HG02840 (cell line): ENCODE results near the gene GPC1.

Source experiments
- ATAC-seq: cut with Tn5 transposase; IDR thresholded peaks from one replicate; pipeline ENCODE4 v1.9.1; 2021; ENCODE audit warnings: mild to moderate bottlenecking, moderate library complexity, moderate number of reproducible peaks; ENCODE audit not compliant: unreplicated experiment, low FRiP score

Gene GPC1

DNA sequence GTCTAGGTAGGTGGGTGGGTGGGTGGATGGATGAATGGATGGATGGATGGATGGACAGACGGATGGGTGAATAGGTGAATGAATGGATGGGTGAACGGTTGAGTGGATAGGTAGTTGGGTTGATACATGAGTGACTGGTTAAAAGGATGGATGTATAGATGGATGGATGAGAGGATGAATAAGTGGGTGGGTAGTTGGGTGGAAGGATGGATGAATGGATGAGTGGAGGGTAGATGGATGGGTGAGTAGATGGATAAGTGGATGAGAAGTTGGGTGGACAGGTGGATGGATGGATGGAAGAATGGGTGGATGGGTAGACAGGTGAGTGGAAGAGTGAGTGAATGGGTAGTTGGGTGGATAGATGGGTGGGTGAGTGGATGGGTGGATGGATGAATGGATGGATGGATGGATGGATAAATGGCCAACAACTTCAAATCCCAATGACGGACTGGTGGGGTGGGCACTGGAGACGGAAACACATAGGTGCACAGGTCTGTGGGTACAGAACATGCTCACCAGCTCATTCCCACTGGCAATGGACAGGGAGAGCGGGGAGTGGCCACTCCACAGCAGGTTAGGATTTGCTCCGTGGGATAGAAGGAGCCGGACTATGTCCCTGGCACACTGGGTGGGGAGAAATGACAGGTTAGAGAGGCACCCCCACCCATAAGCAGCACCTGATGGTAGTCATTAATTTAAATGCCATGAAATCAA, 73.5 kb downstream of the GPC1 start:
- no peak for ATAC-seq

GRCh38 chr2:240509667-240510512, 74.4 kb downstream of the GPC1 start:
- ATAC-seq, result no peak

DNA sequence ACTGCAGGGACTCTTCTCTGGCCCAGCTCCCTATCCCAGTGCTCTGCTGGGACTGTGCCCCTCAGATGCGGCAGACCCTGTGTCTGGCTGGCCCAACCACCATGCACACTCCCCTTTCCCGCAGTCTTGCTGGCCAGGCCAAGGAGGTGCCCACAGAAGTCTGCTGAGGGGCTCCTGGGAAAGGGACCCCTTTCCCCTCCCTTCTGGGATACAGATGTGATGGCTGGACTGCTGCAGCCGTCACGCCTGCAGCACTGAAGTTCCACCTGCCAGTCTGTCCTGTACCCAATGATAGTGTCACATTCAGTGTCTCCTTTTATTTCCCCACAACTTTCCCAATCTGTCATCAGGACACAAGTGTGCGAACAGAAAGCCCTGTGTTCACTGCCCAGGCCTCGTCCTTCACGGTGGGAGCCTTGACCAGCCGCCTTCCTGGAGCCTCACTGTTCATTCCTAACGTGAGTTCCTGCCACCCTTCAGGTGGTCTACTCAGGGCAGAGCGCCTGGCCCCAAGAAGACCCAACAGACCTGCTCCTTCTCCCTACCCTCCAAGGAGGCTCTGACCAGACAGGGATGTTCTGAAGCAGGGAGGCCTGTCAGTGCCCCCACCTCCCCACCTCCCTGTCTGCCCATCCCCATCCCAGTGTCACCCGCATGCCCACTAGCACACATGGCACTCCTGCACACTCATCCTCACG, 75.2 kb downstream of the GPC1 start:
- ATAC-seq, result no peak

DNA sequence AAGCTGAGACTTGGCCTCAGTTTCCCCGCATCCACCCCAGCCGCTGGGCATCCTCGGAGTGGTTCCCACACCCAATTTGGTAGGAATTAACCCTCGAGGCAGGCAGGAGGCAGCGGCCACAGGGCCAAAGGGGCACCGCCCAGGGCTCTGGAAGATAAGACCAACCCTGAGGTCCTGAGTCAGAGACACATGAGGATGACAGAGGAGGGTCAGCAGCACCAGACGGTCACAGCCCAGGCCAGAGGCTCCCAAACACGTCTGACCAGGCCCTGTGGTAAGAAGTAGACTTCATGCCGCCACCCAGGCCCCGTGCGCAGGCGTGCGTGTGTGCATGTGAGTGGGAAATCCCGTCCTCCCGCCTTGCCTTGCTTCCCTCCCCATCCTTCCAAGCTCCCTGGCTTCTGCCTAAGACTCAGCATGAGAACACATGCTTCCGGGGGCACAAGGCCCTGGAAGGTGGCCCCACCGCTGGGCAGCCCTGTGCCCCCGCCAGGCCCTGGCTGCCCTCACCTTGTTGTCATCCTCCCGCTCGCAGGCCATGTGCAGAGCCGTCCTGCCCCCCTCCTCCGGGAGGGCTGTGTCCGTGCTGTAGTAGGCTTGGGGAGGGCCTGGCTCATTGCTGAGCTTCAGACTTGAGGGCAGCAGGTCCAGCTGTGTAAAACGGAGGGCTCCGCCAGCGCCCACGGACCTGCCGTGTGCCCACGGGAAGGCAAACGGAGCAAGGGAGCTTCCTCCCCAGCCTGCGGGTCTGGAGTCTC, 76.1 kb downstream of the GPC1 start:
- no peak for ATAC-seq

DNA sequence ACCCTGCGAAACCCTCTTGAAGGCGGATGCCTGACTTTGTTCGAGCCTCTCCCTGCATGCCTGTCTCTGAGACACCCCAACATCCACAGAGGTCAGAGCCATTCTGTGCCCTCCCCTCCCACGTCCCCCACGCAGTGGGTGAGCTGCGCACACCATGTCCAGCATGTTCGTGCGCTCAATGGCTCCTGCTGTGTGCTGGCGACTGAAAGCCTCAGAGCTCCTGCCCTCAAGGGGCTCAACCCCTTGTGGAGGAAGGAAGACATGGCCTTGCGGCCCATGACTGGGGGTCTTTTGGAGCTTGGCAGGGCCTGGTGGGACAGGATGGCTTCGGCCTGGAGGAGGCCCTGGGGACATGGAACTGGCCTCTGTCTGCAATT, 76.6 kb downstream of the GPC1 start:
- ATAC-seq, result no peak

- ATAC-seq, result no peak
These were observed 77.4 kb downstream of the GPC1 start for GRCh38 chr2:240512666-240513535.

DNA sequence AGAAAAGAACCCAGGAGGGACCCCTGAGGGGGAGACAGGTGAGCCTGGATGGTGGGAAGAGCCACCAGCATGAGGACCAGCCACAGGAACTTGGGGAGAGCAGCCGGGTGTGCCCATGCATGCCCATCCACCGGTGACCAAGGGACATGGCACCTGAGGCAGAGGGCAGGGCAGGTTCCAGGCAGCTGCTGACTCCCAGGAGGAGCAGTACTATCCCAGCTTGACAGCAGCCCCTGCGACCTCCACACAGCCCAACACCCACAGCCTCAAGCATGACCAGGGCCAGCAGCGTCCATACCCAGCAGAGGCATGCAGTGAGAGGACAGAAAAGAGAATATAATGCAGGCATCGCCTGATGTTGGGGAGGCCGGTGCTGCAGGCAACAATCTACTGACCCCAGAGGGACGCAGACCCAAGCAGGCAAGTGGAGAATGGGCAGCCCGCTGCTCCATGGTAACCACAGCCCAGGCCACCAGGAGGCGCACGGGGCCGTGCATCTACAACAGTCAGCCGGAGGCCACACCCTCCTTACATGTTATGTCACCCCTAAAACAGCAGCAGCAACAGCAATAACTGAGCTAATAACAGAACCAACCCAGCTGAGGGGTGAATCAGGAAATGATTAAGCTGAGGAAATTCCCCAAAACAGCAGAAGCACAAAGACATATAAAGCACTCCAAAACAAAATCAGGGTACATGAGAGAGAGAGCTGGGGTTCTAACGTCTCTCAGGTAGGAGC, 78.3 kb downstream of the GPC1 start:
- peak; percentile 84 for ATAC-seq

- ATAC-seq, result no peak
These were observed 79.2 kb downstream of the GPC1 start for GRCh38 chr2:240514631-240515030.

DNA sequence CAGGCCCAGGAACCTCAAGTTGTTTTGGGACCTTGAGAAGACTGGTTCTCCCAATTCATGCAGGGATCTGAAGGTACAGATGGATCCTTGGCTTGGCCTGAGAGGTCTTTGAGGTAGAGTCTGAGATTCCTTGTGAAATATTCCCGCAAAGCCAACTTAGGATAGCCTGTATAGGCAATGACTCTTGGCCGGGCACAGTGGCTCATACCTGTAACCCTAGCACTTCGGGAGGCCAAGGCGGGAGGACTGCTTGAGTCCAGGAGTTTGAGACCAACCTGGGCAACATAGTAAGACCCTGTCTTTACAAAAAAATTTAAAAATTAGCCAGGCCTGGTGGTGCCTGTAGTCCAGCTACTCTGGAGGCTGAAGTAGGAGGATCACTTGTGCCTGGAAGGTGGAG, 81.9 kb downstream of the GPC1 start:
- no peak for ATAC-seq
